Right cardiac atrium (tissue), 5 donors: ENCODE measurements around the gene DNM3. TPM values are rescaled to one million over a fixed set of nuclear protein-coding genes. Genes with fewer than 3 reads are reported as not detected.

Experiments
- ATAC-seq, 2 donors: fragments of 200-7000 bp; cut with Tn5 transposase; one replicate each; pipeline versions ENCODE4 v1.8.0 to v1.9.1; 2020; ENCODE audit warnings: moderate library complexity in 2 of 2, mild to moderate bottlenecking in 1 of 2
- DNase-seq, 3 donors: peaks; one replicate each; pipeline ENCODE4 v3.0.0-alpha.2; 2020
- H3K27ac ChIP-seq: one replicate; pipeline ENCODE4 v1.5.1; 2013; ENCODE audit warnings: mild to moderate bottlenecking, low read length, control low read depth, moderate library complexity
- H3K27me3 ChIP-seq: one replicate; pipeline ENCODE4 v1.6.1; 2013; ENCODE audit not compliant: control insufficient read depth, insufficient read depth
- H3K4me1 ChIP-seq: one replicate; pipeline ENCODE4 v1.6.1; 2013; ENCODE audit warnings: low read length; ENCODE audit not compliant: control insufficient read depth, insufficient read depth
- H3K4me3 ChIP-seq: one replicate; pipeline ENCODE4 v1.5.1; 2013; ENCODE audit warnings: low read length, control low read depth
- H3K9me3 ChIP-seq: one replicate; pipeline ENCODE4 v1.6.1; 2013; ENCODE audit warnings: low read length; ENCODE audit not compliant: control insufficient read depth
- WGBS: extraction: QIAGEN DNeasy Blood & Tissue Kit; methylation state at CpG from one replicate; pipeline ENCODE4 v1.1.7; 2013; 5-methylcytosine and 5-hydroxymethylcytosine counted together
- intact Hi-C, 4 donors: fragments of 100-400 bp; cut with DNase I; formaldehyde crosslinking; loops; one replicate each; pipeline versions ENCODE4 v1.11.0 to v1.14.0; 2022 to 2023
- polyA plus RNA-seq: library from polyadenylated mRNA; stranded (reverse); fragments of 200-250 nt; gene quantifications from one replicate; pipeline ENCODE4 v1.2.3, GENCODE V29; 2013
- total RNA-seq, 4 donors: library from RNA; stranded (reverse); fragmentation: NEBNext Ultra II Directional; extraction: Animal tissue kit (Norgen Biotek cat#: 25700); gene quantifications; one replicate each; pipeline ENCODE4 v1.2.1, GENCODE V29; 2021
- donor health status: healthy with polysubstance abuse.
- donor health status: DM: no; HTN: yes; CAD: no.
- donor health status: DM: no; HTN: no; CAD: no.
- donor health status: DM: no; HTN: yes; CAD: no; lungs with severe emphysema.
- donor health status: DM: yes; HTN: yes; CAD: no.

DNM3 gene
- total and polyA plus RNA-seq, 5 donors: 1.5 to 2.2 (median 1.7) TPM

GRCh38 chr1:172206256-172206655, 365.0 kb downstream of the DNM3 start:
- Histone ChIP-seq H3K27ac (no peak overlapping the region), H3K4me3 (no peak overlapping the region), H3K4me1 (no peaks in the 10 kb centered on the region), H3K9me3 (no peaks in the 10 kb centered on the region), H3K27me3 (no peaks in the 10 kb centered on the region)
- intact Hi-C loops: no loop called here
- DNase-seq: no peak
- no peak for ATAC-seq

- Histone ChIP-seq H3K4me3 (no peak overlapping the region), H3K4me1 (no peaks in the 10 kb centered on the region), H3K9me3 (no peaks in the 10 kb centered on the region), H3K27ac (no peak overlapping the region), H3K27me3 (no peaks in the 10 kb centered on the region)
- DNase-seq: no peak
- WGBS: 93% methylated on average over 4 of the region's 4 CpGs
- intact Hi-C loops: no loop called here
- ATAC-seq: no peak
These were observed 367.3 kb downstream of the DNM3 start for GRCh38 chr1:172208635-172209034.

GRCh38 chr1:172211221-172211620, 369.9 kb downstream of the DNM3 start:
- Histone ChIP-seq H3K4me3 (no peak overlapping the region), H3K27me3 (no peaks in the 10 kb centered on the region), H3K4me1 (no peaks in the 10 kb centered on the region), H3K27ac (no peak overlapping the region), H3K9me3 (no peaks in the 10 kb centered on the region)
- 75% methylated on average over 5 of the region's 5 CpGs for WGBS
- ATAC-seq: no peak
- intact Hi-C loops: no loop called here
- DNase-seq: no peak

- 84% methylated on average over 3 of the region's 3 CpGs for WGBS
- H3K4me1 ChIP-seq: no peaks in the 10 kb centered on the region
- no peak overlapping the region for H3K4me3 ChIP-seq
- H3K27ac ChIP-seq: no peak overlapping the region
- intact Hi-C loops: no loop called here
- DNase-seq (no peak), ATAC-seq (no peak)
- no peaks in the 10 kb centered on the region for H3K9me3 ChIP-seq
- H3K27me3 ChIP-seq: no peaks in the 10 kb centered on the region
These were observed 370.8 kb downstream of the DNM3 start for GRCh38 chr1:172212124-172212523.

- Histone ChIP-seq H3K27me3 (no peaks in the 10 kb centered on the region), H3K4me1 (no peaks in the 10 kb centered on the region), H3K9me3 (no peaks in the 10 kb centered on the region), H3K27ac (no peak overlapping the region), H3K4me3 (no peak overlapping the region)
- 96% methylated on average over 3 of the region's 3 CpGs for WGBS
- ATAC-seq (no peak), DNase-seq (no peak)
- intact Hi-C loops: no loop called here
These were observed 373.7 kb downstream of the DNM3 start for GRCh38 chr1:172215006-172215405.

GRCh38 chr1:172219966-172220365, 378.7 kb downstream of the DNM3 start:
- H3K27ac ChIP-seq: no peak overlapping the region
- no peak overlapping the region for H3K4me3 ChIP-seq
- DNase-seq: no peak
- WGBS: 71% methylated on average over 1 of the region's 1 CpG
- ATAC-seq: no peak
- no peaks in the 10 kb centered on the region for H3K9me3 ChIP-seq
- no peaks in the 10 kb centered on the region for H3K4me1 ChIP-seq
- intact Hi-C loops: no loop called here
- H3K27me3 ChIP-seq: no peaks in the 10 kb centered on the region

GRCh38 chr1:172220376-172220775, 379.1 kb downstream of the DNM3 start:
- H3K4me1 ChIP-seq: no peaks in the 10 kb centered on the region
- H3K4me3 ChIP-seq: no peak overlapping the region
- intact Hi-C loops: no loop called here
- DNase-seq (no peak), ATAC-seq (no peak)
- H3K27me3 ChIP-seq: no peaks in the 10 kb centered on the region
- WGBS: 75% methylated on average over 2 of the region's 2 CpGs
- no peak overlapping the region for H3K27ac ChIP-seq
- H3K9me3 ChIP-seq: no peaks in the 10 kb centered on the region

GRCh38 chr1:172221436-172221835, 380.1 kb downstream of the DNM3 start:
- H3K4me1 ChIP-seq: no peaks in the 10 kb centered on the region
- no peaks in the 10 kb centered on the region for H3K27me3 ChIP-seq
- no peaks in the 10 kb centered on the region for H3K9me3 ChIP-seq
- ATAC-seq: no peak
- H3K27ac ChIP-seq: no peak overlapping the region
- 83% methylated on average over 2 of the region's 2 CpGs for WGBS
- no peak overlapping the region for H3K4me3 ChIP-seq
- DNase-seq: no peak
- intact Hi-C loops: no loop called here

GRCh38 chr1:172224871-172225270, 383.6 kb downstream of the DNM3 start:
- 83% methylated on average over 3 of the region's 3 CpGs for WGBS
- Histone ChIP-seq H3K27ac (no peak overlapping the region), H3K27me3 (no peaks in the 10 kb centered on the region), H3K9me3 (no peaks in the 10 kb centered on the region), H3K4me1 (no peaks in the 10 kb centered on the region), H3K4me3 (no peak overlapping the region)
- DNase-seq (no peak), ATAC-seq (no peak)
- intact Hi-C loops: no loop called here

- DNase-seq: no peak
- Histone ChIP-seq H3K9me3 (no peaks in the 10 kb centered on the region), H3K27me3 (no peaks in the 10 kb centered on the region), H3K4me3 (no peak overlapping the region), H3K4me1 (no peaks in the 10 kb centered on the region), H3K27ac (no peak overlapping the region)
- 80% methylated on average over 1 of the region's 1 CpG for WGBS
- ATAC-seq: no peak
- intact Hi-C loops: no loop called here
These were observed 388.6 kb downstream of the DNM3 start for GRCh38 chr1:172229942-172230341.

GRCh38 chr1:172230526-172230925, 389.2 kb downstream of the DNM3 start:
- Histone ChIP-seq H3K4me1 (no peaks in the 10 kb centered on the region), H3K27me3 (no peaks in the 10 kb centered on the region), H3K4me3 (no peak overlapping the region), H3K9me3 (no peaks in the 10 kb centered on the region), H3K27ac (no peak overlapping the region)
- DNase-seq (no peak), ATAC-seq (no peak)
- WGBS: 96% methylated on average over 2 of the region's 2 CpGs
- intact Hi-C loops: no loop called here

- no peak for DNase-seq
- Histone ChIP-seq H3K27me3 (no peaks in the 10 kb centered on the region), H3K9me3 (no peaks in the 10 kb centered on the region), H3K4me1 (peaks cover 3% of the 10 kb centered on the region), H3K27ac (no peak overlapping the region), H3K4me3 (no peak overlapping the region)
- intact Hi-C loops: no loop called here
- no peak for ATAC-seq
- WGBS: 97% methylated on average over 5 of the region's 5 CpGs
These were observed 395.7 kb downstream of the DNM3 start for GRCh38 chr1:172236958-172237357.
